Measurements from ENCODE around the gene FRS3. TPM values are rescaled to one million over a fixed set of nuclear protein-coding genes. Genes with fewer than 3 reads are reported as not detected.

FRS3 gene
- total and polyA plus RNA-seq, 4 donors = 7.8 to 40.8 (median 22.9) TPM

DNA sequence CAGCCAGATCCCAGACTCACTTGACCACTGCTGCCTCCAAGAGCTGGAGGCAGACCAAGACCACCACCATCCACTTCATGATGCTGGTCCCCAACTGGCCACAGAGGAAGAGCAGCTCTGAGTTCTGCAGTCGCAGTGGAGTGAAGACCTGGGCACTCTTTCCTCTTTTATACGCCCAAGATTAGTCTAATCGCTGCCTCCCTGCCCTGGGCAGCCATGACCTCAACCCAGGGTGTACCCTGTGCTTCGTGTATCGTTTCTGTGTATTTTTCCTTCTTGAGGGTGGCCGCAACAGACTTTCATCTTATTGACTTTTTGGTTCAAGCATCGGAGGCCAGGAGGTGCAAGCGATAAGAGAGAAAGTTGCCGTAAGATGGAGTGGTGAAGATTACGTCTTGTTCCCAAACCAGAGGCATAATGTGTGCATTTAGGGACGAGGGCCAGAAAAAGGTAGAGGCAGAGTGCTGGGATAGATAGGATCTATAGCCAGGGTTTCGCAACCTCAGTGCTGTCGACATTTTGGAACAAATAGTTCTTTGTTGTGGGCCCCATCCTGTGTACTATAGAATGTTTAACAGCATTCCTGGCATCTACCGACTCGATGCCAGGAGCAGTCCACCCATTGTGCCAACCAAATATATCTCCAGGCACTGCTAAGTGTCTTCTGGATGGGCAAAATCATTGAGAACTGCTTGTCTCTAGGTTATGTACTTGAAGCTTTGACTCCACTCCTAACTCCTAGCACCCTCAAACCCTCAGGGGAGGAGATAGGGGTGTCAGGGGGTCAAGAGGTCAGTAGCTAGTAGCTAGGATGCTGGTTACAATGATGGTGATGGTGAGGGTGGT, 32.2 kb downstream of the FRS3 start, which contains the start of gene PGC:
Gene PGC, minus strand, starts transcription at position 142 of the 846 bp plus-strand sequence. Its CDS starts 63 bp downstream, at position 79.
- Histone ChIP-seq H3K27me3 (ENCODE audit: control insufficient read depth, insufficient read depth, low read length) (no peaks in the 10 kb centered on the region), H3K4me3 (ENCODE audit: low read depth, low read length) (no peak within 1 kb of the TSS), H3K9me3 (ENCODE audit: control insufficient read depth, insufficient read depth, low read length) (no peaks in the 10 kb centered on the region), H3K36me3 (ENCODE audit: control insufficient read depth, insufficient read depth, low read length) (no peaks in the 10 kb centered on the region), H3K4me1 (ENCODE audit: control insufficient read depth, insufficient read depth, low read length) (no peaks in the 10 kb centered on the region), H3K27ac (ENCODE audit: low read depth, low read length) (no peak within 1 kb of the TSS)
- WGBS (ENCODE audit: insufficient coverage) = 91% methylated on average over 11 of the region's 15 CpGs
- no peak for DNase-seq (ENCODE audit: low read depth in 4 of 6, low spot score in 6 of 6)

GRCh38 chr6:41746107-41746506, 33.6 kb downstream of the FRS3 start:
- Histone ChIP-seq H3K36me3 (ENCODE audit: control insufficient read depth, insufficient read depth, low read length) (no peaks in the 10 kb centered on the region), H3K9me3 (ENCODE audit: control insufficient read depth, insufficient read depth, low read length) (no peaks in the 10 kb centered on the region), H3K27ac (ENCODE audit: low read depth, low read length) (no peak overlapping the region), H3K27me3 (ENCODE audit: control insufficient read depth, insufficient read depth, low read length) (no peaks in the 10 kb centered on the region), H3K4me1 (ENCODE audit: control insufficient read depth, insufficient read depth, low read length) (no peaks in the 10 kb centered on the region), H3K4me3 (ENCODE audit: low read depth, low read length) (no peak overlapping the region)
- 93% methylated on average over 10 of the region's 10 CpGs for WGBS (ENCODE audit: insufficient coverage)
- no peak for DNase-seq (ENCODE audit: low read depth in 4 of 6, low spot score in 6 of 6)

GRCh38 chr6:41744236-41744787, 35.4 kb downstream of the FRS3 start:
- Histone ChIP-seq H3K36me3 (ENCODE audit: control insufficient read depth, insufficient read depth, low read length) (no peaks in the 10 kb centered on the region), H3K9me3 (ENCODE audit: control insufficient read depth, insufficient read depth, low read length) (no peaks in the 10 kb centered on the region), H3K27me3 (ENCODE audit: control insufficient read depth, insufficient read depth, low read length) (no peaks in the 10 kb centered on the region), H3K4me1 (ENCODE audit: control insufficient read depth, insufficient read depth, low read length) (no peaks in the 10 kb centered on the region), H3K4me3 (ENCODE audit: low read depth, low read length) (no peak overlapping the region), H3K27ac (ENCODE audit: low read depth, low read length) (no peak overlapping the region)
- no peak for DNase-seq (ENCODE audit: low read depth in 4 of 6, low spot score in 6 of 6)
- WGBS (ENCODE audit: insufficient coverage) = 95% methylated on average over 7 of the region's 7 CpGs

- H3K27ac ChIP-seq (ENCODE audit: low read depth, low read length) = no peak overlapping the region
- no peak overlapping the region for H3K4me3 ChIP-seq (ENCODE audit: low read depth, low read length)
- no peaks in the 10 kb centered on the region for H3K36me3 ChIP-seq (ENCODE audit: control insufficient read depth, insufficient read depth, low read length)
- H3K4me1 ChIP-seq (ENCODE audit: control insufficient read depth, insufficient read depth, low read length) = no peaks in the 10 kb centered on the region
- WGBS (ENCODE audit: insufficient coverage) = 89% methylated on average over 5 of the region's 6 CpGs
- no peaks in the 10 kb centered on the region for H3K9me3 ChIP-seq (ENCODE audit: control insufficient read depth, insufficient read depth, low read length)
- no peak for DNase-seq (ENCODE audit: low read depth in 4 of 6, low spot score in 6 of 6)
- no peaks in the 10 kb centered on the region for H3K27me3 ChIP-seq (ENCODE audit: control insufficient read depth, insufficient read depth, low read length)
Observed at GRCh38 chr6:41743406-41744235, 36.1 kb downstream of the FRS3 start.

DNA sequence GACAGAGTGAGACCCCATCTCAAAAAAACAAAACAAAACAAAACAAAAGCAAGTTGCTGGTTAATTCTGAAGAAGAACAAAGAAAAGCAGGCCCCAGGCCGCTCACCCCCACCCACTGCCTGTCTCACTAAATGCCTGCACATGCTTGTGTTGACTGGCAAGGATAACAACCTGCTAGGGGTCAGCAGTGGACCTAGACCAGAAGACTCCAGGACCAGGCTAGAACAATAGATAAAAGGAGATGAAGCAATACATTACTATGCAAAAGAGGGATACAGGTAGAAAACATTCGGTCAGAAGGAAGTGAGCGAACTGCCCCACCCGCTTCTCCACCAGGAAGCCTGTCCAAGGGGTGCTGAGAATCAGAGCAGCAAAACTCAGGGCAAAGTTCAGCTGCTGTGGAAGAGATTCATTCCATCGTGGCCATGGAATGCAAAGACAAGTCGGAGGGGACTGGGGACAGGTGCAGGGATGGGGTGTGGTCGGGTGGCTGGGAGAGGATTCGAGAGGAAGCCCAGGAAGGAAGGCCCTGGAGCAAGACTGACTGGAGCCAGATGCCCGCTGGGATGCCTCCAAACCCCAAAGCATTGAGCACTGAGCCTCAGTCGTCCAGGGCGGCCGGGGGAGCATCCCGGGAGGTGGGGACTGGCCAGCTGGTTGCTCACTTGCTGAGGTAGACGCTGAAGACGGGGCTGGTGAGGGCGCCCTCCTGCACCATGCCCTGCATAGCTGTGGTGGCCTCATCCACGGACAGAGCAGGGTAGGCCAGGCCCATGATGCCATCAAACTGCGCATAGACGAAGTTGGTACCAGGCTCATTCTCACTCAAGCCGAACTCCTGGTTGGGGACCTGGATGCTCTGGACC, 37.8 kb downstream of the FRS3 start:
- peaks cover 1% of the 10 kb centered on the region for H3K4me1 ChIP-seq (ENCODE audit: control insufficient read depth, insufficient read depth, low read length)
- no peaks in the 10 kb centered on the region for H3K36me3 ChIP-seq (ENCODE audit: control insufficient read depth, insufficient read depth, low read length)
- H3K9me3 ChIP-seq (ENCODE audit: control insufficient read depth, insufficient read depth, low read length) = no peaks in the 10 kb centered on the region
- no peaks in the 10 kb centered on the region for H3K27me3 ChIP-seq (ENCODE audit: control insufficient read depth, insufficient read depth, low read length)
- DNase-seq (ENCODE audit: low read depth in 4 of 6, low spot score in 6 of 6) = no peak
- no peak overlapping the region for H3K27ac ChIP-seq (ENCODE audit: low read depth, low read length)
- 84% methylated on average over 19 of the region's 20 CpGs for WGBS (ENCODE audit: insufficient coverage)
- no peak overlapping the region for H3K4me3 ChIP-seq (ENCODE audit: low read depth, low read length)

GRCh38 chr6:41740366-41741162, 39.1 kb downstream of the FRS3 start:
- H3K9me3 ChIP-seq (ENCODE audit: control insufficient read depth, insufficient read depth, low read length) = no peaks in the 10 kb centered on the region
- no peak overlapping the region for H3K4me3 ChIP-seq (ENCODE audit: low read depth, low read length)
- no peaks in the 10 kb centered on the region for H3K36me3 ChIP-seq (ENCODE audit: control insufficient read depth, insufficient read depth, low read length)
- peaks cover 11% of the 10 kb centered on the region for H3K4me1 ChIP-seq (ENCODE audit: control insufficient read depth, insufficient read depth, low read length)
- DNase-seq (ENCODE audit: low read depth in 4 of 6, low spot score in 6 of 6) = no peak
- no peak overlapping the region for H3K27ac ChIP-seq (ENCODE audit: low read depth, low read length)
- H3K27me3 ChIP-seq (ENCODE audit: control insufficient read depth, insufficient read depth, low read length) = no peaks in the 10 kb centered on the region
- WGBS (ENCODE audit: insufficient coverage) = 80% methylated on average over 6 of the region's 13 CpGs

GRCh38 chr6:41739041-41739440, 40.7 kb downstream of the FRS3 start:
- Histone ChIP-seq H3K9me3 (ENCODE audit: control insufficient read depth, insufficient read depth, low read length) (no peaks in the 10 kb centered on the region), H3K27ac (ENCODE audit: low read depth, low read length) (no peak overlapping the region), H3K4me1 (ENCODE audit: control insufficient read depth, insufficient read depth, low read length) (peaks cover 13% of the 10 kb centered on the region), H3K27me3 (ENCODE audit: control insufficient read depth, insufficient read depth, low read length) (no peaks in the 10 kb centered on the region), H3K36me3 (ENCODE audit: control insufficient read depth, insufficient read depth, low read length) (no peaks in the 10 kb centered on the region), H3K4me3 (ENCODE audit: low read depth, low read length) (no peak overlapping the region)
- no CpG with 5 or more reads among the region's 4 CpGs for WGBS (ENCODE audit: insufficient coverage)
- no peak for DNase-seq (ENCODE audit: low read depth in 4 of 6, low spot score in 6 of 6)

- WGBS (ENCODE audit: insufficient coverage) = 100% methylated on average over 3 of the region's 6 CpGs
- DNase-seq (ENCODE audit: low read depth in 4 of 6, low spot score in 6 of 6) = no peak
- no peak overlapping the region for H3K27ac ChIP-seq (ENCODE audit: low read depth, low read length)
Observed at GRCh38 chr6:41737591-41738130, 42.0 kb downstream of the FRS3 start.

More at GRCh38 chr6:41737591-41738130, 42.0 kb downstream of the FRS3 start:
- Histone ChIP-seq H3K27me3 (ENCODE audit: control insufficient read depth, insufficient read depth, low read length) (peaks cover 3% of the 10 kb centered on the region), H3K4me3 (ENCODE audit: low read depth, low read length) (no peak overlapping the region), H3K36me3 (ENCODE audit: control insufficient read depth, insufficient read depth, low read length) (no peaks in the 10 kb centered on the region), H3K4me1 (ENCODE audit: control insufficient read depth, insufficient read depth, low read length) (peaks cover 26% of the 10 kb centered on the region), H3K9me3 (ENCODE audit: control insufficient read depth, insufficient read depth, low read length) (no peaks in the 10 kb centered on the region)

Data from spinal cord (tissue), 10 donors.